A673 (cell line): Measurements from ENCODE around the gene IQUB. TPM values are rescaled to one million over a fixed set of nuclear protein-coding genes. Genes with fewer than 3 reads are reported as not detected.
A peak's percentile ranks its signal among the peaks of the same experiment; 100 is the strongest.

Experiments
- BruUV-seq: library from RNA; stranded (reverse); fragments of 400-500 nt; replicated peaks from 2 replicates; lab custom pipeline; 2021; lab: Mats Ljungman, UMichigan
- CTCF ChIA-PET: fragments of 300-600 bp; sonication (Branson Sonifier 250); formaldehyde crosslinking; loops from one replicate; lab custom pipeline; 2022; ENCODE audit warnings: antibody characterized with exemption; lab: Charles Lee
- POLR2A ChIA-PET: fragments of 300-600 bp; sonication (Branson Sonifier 250); formaldehyde crosslinking; loops from one replicate; lab custom pipeline; 2022; ENCODE audit warnings: antibody characterized with exemption; ENCODE audit not compliant: low non-redundant PET; lab: Charles Lee
- DNase-seq: peaks from one replicate; pipeline ENCODE4 v3.0.0-alpha.2; 2015; ENCODE audit warnings: low spot score
- H3K27ac ChIP-seq: fragments of 200-600 bp; sonication (generic); 2 replicates; pipeline ENCODE4 v1.5.1; 2016; ENCODE audit warnings: mixed run types, low read depth, mild to moderate bottlenecking, mixed read lengths, antibody characterized with exemption, low read length; ENCODE audit not compliant: poor library complexity, severe bottlenecking
- H3K27me3 ChIP-seq: fragments of 200-600 bp; sonication (generic); replicated peaks from 2 replicates; pipeline ENCODE4 v1.6.1; 2017; ENCODE audit warnings: mixed run types, low read depth, mild to moderate bottlenecking, mixed read lengths, antibody characterized with exemption, low read length; ENCODE audit not compliant: insufficient read depth, poor library complexity
- H3K36me3 ChIP-seq: fragments of 200-600 bp; sonication (generic); 2 replicates; pipeline ENCODE4 v1.6.1; 2016; ENCODE audit warnings: mixed run types, mild to moderate bottlenecking, mixed read lengths, antibody characterized with exemption, low read length; ENCODE audit not compliant: insufficient read depth, poor library complexity, severe bottlenecking
- H3K4me1 ChIP-seq: fragments of 200-600 bp; sonication (generic); 2 replicates; pipeline ENCODE4 v1.6.1; 2017; ENCODE audit warnings: mixed run types, mild to moderate bottlenecking, mixed read lengths, antibody characterized with exemption, low read length; ENCODE audit not compliant: insufficient read depth, poor library complexity, severe bottlenecking
- H3K4me3 ChIP-seq: fragments of 200-600 bp; sonication (generic); 2 replicates; pipeline ENCODE4 v1.5.1; 2016; ENCODE audit warnings: low read depth, mixed run types, mild to moderate bottlenecking, mixed read lengths, low read length; ENCODE audit not compliant: poor library complexity, severe bottlenecking
- H3K9me3 ChIP-seq: fragments of 200-600 bp; sonication (generic); 2 replicates; pipeline ENCODE4 v1.6.1; 2016; ENCODE audit warnings: mixed run types, low read depth, mild to moderate bottlenecking, mixed read lengths, antibody characterized with exemption, low read length; ENCODE audit not compliant: poor library complexity, severe bottlenecking
- EZH2 ChIP-seq: fragments of 200-600 bp; sonication (generic); IDR thresholded peaks from 2 replicates; pipeline ENCODE4 v1.6.1; 2017; ENCODE audit warnings: borderline replicate concordance, low read depth, mild to moderate bottlenecking, mixed read lengths, antibody characterized with exemption, low read length; ENCODE audit not compliant: poor library complexity, severe bottlenecking
- intact Hi-C: fragments of 100-400 bp; cut with micrococcal nuclease; formaldehyde crosslinking; loops from one replicate; pipeline ENCODE4 v1.10.0; 2022; ENCODE audit not compliant: unreplicated experiment
- total RNA-seq: library from RNA; stranded (reverse); gene quantifications from 2 replicates; pipeline ENCODE4 v1.2.3, GENCODE V29; 2021
- TF ChIP-seq, protein P1 (sequence below): fragments of 300-800, 200-600 bp; sonication (generic); conservative IDR thresholded peaks from 2 replicates; pipeline ENCODE4 v1.5.1; 2017; ENCODE audit warnings: low read depth, mild to moderate bottlenecking, antibody characterized with exemption, low read length, moderate library complexity, mixed read lengths

IQUB gene
- total RNA-seq, 1 experiment from 2014 or later: 0.62 TPM

DNA sequence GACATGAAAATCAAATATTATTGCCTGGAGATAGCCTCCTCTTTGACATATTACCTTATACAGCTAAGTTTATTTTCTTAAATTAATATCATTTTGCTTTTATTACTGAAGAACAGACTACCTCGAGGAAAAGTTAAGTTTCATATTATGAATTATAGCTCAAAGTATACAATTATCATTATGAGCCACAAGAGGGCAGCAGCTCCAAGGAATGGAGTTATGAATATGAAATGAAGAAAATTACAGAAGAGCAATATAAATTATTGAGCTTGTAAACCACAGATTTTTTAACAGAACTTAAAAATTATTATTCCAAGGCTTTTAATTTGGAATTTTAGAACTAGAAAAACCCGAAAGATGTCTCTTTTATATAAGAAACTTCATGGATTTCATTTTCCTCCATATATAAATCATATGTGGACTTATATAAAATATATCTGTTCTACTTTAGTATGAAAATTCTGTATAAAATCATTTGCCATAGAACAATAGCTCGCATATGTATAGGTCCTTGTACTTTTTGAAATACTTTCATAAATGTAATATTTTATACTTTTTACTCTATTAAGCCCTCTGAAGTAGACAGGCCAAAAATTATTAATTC lies 40.1 kb downstream of the IQUB start:
- intact Hi-C loops: loop anchor here (10.0 kb wide), 3 partner anchors 131 to 371 kb away; no protein-coding TSS in a partner anchor
- no TSS peak for BruUV-seq
- ChIA-PET CTCF (interaction anchor here (0.6 to 1.1 kb wide), 4 partner anchors 40 to 378 kb away, joined by 3 to 4 read pairs (median 4); partner anchors contain the start of gene IQUB), POLR2A (interaction anchor here (0.5 kb wide), 1 partner anchor 992 kb away, joined by 3 read pairs; no protein-coding TSS in a partner anchor)
- TF ChIP-seq, protein P1, sequence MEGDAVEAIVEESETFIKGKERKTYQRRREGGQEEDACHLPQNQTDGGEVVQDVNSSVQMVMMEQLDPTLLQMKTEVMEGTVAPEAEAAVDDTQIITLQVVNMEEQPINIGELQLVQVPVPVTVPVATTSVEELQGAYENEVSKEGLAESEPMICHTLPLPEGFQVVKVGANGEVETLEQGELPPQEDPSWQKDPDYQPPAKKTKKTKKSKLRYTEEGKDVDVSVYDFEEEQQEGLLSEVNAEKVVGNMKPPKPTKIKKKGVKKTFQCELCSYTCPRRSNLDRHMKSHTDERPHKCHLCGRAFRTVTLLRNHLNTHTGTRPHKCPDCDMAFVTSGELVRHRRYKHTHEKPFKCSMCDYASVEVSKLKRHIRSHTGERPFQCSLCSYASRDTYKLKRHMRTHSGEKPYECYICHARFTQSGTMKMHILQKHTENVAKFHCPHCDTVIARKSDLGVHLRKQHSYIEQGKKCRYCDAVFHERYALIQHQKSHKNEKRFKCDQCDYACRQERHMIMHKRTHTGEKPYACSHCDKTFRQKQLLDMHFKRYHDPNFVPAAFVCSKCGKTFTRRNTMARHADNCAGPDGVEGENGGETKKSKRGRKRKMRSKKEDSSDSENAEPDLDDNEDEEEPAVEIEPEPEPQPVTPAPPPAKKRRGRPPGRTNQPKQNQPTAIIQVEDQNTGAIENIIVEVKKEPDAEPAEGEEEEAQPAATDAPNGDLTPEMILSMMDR: peak; percentile 81
- TF ChIP-seq EZH2: no peak
- Histone ChIP-seq H3K27ac (no peak overlapping the region), H3K4me1 (no peaks in the 10 kb centered on the region), H3K9me3 (no peaks in the 10 kb centered on the region), H3K4me3 (no peak overlapping the region), H3K27me3 (no peaks in the 10 kb centered on the region), H3K36me3 (no peaks in the 10 kb centered on the region)
- DNase-seq: peak; percentile 53

- no peak for TF ChIP-seq EZH2
- TF ChIP-seq, protein P1: no peak
- ChIA-PET POLR2A (no interaction called here), CTCF (interaction anchor here (0.6 kb wide), 1 partner anchor 380 kb away, joined by 3 read pairs; no protein-coding TSS in a partner anchor)
- Histone ChIP-seq H3K36me3 (no peaks in the 10 kb centered on the region), H3K27ac (no peak overlapping the region), H3K4me3 (no peak overlapping the region), H3K4me1 (no peaks in the 10 kb centered on the region), H3K27me3 (no peaks in the 10 kb centered on the region), H3K9me3 (no peaks in the 10 kb centered on the region)
- BruUV-seq: no TSS peak
- intact Hi-C loops: loop anchor here (10.0 kb wide), 3 partner anchors 132 to 372 kb away; no protein-coding TSS in a partner anchor
- peak; percentile 10 for DNase-seq
Observed at GRCh38 chr7:123492485-123492884, 41.9 kb downstream of the IQUB start.

- no peaks in the 10 kb centered on the region for H3K27me3 ChIP-seq
- POLR2A ChIA-PET: no interaction called here
- BruUV-seq: no TSS peak
- no peak for DNase-seq
- no peaks in the 10 kb centered on the region for H3K9me3 ChIP-seq
- TF ChIP-seq, protein P1: no peak
- TF ChIP-seq EZH2: no peak
- CTCF ChIA-PET: no interaction called here
- H3K4me3 ChIP-seq: no peak overlapping the region
- H3K4me1 ChIP-seq: no peaks in the 10 kb centered on the region
- intact Hi-C loops: no loop called here
- no peaks in the 10 kb centered on the region for H3K36me3 ChIP-seq
- no peak overlapping the region for H3K27ac ChIP-seq
Observed at GRCh38 chr7:123485721-123486120, 48.7 kb downstream of the IQUB start.
